Effector CD8-positive, alpha-beta T cell (primary cell): ENCODE measurements around the gene TMEM44.
"Not testable (repeated sequence)": the region's sequence is repeated elsewhere in the genome, so short reads cannot be mapped to it uniquely, and the experiment has no call there.

Experiments
- DNase-seq: peaks from one replicate; lab custom pipeline; 2025; lab: John Stamatoyannopoulos, UW

Gene TMEM44

DNA sequence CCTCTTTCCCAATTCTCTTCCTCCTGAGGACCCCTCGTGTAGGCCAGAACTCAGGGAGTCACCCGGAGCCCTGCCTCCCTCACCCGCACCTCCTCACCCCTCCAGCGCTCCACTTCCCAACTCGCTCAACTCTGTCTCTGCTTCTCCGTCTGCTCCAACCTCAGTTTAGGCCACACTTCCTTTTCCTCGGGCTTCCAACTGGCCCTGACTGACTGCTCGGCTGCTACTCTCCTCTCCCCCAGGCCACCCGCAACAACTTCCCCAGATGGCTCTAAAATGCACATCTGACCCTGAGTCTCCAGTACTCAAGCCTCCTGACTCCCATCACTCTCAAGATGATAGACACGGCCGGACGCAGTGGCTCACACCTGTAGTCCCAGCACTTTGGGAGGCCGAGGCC lies 23.6 kb downstream of the TMEM44 start:
- DNase-seq, result no peak

DNA sequence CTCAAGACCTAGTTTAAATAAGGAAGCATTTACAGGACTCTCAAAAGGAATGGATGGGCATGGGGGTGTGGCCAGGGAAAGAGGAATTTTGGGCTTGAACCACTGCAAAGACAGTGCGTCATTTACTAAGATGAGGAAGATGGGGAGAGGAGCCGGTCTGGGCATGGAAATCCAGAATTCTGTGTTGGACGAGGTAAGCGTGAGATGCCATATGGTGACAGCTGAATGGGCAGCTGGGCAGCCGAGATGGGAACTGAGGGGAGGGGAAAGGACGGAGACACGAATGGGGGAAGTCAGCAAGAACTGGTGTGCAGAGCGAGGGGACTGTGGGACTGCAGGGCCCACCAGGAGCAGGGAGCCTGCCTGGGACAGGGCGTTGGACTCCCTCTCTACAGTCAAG lies 24.2 kb downstream of the TMEM44 start:
- no peak for DNase-seq

- no peak for DNase-seq
These were observed 25.4 kb downstream of the TMEM44 start for GRCh38 chr3:194607592-194608389.

DNA sequence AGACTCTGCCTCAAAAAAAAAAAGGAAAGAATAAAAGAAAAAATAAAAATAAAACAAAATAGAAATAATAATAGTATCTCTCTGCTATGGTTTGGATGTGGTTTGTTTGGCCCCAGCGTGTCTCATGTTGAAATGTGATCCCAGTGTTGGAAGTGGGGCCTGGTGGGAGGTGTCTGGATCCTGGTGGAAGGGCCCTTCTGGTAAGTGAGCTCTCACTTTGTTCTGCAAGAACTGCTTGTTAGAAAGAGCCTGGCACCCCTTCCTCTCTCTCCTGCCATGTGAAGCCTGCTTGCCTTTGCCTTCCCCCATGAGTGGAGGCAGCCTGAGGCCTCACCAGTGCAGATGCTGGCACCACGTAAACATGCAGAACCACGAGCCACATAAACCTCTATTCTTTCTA lies 26.3 kb downstream of the TMEM44 start:
- DNase-seq, result no peak

GRCh38 chr3:194606163-194606562 lies 27.1 kb downstream of the TMEM44 start:
- DNase-seq, result no peak

- DNase-seq, result not testable (repeated sequence)
These were observed 27.9 kb downstream of the TMEM44 start for GRCh38 chr3:194605314-194605713.

DNA sequence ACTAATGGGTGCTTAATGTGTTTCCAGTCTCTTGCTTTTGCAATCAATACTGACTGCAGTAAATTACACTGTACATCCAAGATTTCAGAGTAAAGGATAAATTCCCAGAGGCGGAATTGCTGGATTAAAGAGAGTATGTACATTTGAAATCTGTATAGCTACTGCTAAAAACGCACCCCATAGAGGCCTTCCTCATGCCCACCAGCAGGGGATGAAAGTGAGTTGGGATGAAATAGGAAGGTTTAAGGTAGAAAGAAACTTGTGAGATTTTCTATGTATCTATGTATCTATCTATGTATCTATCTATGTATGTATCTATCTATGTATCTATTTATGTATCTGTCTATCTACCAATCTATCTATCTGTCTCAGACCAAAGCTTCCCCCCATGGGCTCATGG lies 28.4 kb downstream of the TMEM44 start:
- DNase-seq, result no peak

DNA sequence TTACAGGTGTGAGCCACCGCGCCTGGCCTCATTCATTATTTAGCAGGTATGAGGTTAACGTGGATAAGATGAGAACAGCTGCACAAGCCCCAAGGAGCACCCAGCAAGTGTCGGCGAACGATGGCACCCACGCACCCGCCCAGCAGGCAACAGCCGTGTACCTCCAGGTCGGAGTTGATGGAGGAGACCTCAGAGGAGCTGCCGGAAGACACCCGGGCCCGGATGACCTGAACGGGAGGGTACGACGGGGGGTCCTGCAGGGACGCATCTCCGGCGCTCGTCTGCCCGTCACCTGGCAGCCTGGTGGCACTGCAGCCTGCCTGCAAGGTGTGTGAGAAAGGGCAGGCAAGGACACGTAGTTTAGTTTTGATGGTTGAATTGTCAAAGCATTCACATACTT lies 29.1 kb downstream of the TMEM44 start:
- DNase-seq, result no peak

GRCh38 chr3:194602669-194603171 lies 30.5 kb downstream of the TMEM44 start:
- DNase-seq, result no peak

DNA sequence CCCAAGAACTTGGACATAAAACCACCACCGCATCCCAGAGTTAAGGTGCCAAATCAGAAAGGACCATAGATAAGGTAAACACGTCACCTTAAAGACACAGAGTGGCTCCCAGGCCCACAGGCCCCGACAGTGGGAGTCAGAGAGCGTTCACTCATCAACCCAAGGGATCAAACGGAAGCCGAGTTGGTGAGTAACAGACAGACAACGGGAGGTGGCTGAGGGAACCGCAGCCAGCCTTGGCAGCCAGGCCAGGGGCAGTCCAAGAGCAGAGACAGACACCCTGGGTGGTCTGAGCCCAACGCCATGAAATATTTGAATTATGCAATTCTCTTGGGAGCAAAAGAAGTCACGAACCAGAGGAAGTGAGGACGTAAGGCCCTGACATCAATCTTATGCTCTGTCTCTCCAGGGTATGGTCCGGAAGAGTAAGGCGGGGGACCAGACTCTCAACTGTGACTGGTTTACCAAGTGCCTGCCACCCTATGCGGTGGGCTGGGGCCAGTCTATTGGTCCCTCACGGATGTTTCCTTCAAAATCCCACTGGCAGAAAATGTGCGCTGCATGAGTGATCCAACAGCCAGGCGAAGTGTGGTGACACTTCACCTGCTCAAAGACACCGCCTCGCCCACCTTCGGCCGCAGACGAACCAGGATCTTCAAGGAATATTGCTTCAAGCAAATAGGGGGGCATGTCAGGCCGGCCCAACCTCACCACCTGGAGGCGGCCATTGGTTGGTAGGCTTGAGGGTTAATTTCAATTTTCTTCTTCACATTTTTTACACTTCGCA lies 34.3 kb downstream of the TMEM44 start:
- DNase-seq, result no peak

- no peak for DNase-seq
These were observed 36.3 kb downstream of the TMEM44 start for GRCh38 chr3:194596906-194597305.

DNA sequence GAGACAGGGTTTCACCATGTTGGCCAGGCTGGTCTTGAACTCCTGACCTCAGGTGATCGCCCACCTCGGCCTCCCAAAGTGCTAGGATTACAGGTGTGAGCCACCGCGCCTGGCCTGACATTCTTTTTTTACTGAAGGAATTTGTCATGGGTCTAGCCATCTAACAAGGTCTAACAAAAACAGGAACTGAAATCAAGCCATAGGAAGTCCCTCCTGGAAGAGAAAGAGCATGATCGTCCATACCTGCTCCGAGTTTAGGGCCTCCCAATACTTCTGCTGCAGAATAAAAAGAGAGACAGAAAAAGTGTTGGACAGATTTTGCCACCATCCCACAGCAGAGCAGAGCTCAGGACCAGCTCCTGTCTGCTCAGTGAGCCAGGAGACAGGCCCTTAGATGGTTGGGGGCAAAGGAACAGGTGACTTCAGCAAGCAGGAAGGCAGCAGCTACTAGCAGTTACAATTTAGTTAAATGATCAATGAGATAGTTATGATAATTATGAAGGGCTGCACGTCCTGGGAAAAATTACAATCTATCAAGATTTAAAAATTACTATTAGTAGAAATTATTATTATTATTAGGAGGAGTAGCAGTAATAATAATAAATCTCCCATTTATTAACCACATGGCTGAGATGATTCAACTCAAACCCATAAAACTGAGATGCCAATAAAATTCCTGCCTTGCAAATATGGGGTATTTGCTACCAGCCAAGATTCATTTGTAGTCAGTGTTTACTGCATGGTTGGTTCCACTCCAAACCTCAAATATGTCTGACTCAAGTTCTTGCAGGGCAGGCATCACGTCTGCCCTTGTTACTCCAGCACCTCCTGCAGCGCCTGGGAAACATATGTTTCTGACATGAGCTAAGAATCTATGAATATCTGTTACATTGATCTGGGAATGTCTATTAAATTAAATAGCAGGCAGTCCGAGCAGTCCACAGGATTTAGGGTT lies 40.1 kb downstream of the TMEM44 start:
- DNase-seq, result no peak

DNA sequence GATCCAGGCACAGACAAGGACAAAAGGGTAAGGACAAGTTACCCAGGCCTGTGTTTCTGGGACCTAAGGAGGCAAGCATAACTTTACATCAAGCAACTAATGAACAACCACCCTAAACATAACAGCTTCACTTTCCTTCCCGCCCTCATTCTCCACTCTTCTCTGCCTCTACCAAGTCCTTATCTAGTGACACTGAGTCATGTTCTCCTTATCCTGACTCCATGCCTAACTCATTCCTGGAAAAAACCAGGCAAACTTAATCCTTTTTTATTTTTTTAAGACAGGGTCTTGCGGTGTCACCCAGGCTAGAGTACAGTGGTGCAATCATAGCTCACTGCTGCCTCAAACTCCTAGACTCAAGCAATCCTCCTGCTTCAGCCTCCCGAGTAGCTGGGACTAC lies 44.5 kb downstream of the TMEM44 start:
- no peak for DNase-seq

GRCh38 chr3:194588236-194588635 lies 45.0 kb downstream of the TMEM44 start:
- no peak for DNase-seq

- DNase-seq, result no peak
These were observed 45.7 kb downstream of the TMEM44 start for GRCh38 chr3:194587438-194587931.

- no peak for DNase-seq
These were observed 46.4 kb downstream of the TMEM44 start for GRCh38 chr3:194586836-194587235.

DNA sequence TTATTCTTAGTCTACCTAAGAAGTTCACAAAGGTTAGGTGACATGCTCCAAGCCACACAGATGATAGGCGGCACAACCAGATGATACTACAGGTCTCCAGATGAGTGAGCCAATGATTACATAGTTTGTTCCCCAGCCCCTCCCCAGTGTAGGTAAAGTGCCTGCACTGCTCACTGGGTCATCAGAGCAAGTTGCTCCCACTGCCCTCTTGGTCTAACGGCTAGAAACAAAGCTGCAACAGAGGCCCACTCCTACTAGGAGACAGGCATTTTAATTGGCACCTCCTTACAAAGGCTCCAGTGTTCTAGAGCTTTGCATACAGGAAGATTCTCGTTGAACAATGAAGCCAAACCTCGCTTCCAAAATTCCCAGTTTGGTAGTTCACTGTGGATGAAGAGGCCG lies 47.3 kb downstream of the TMEM44 start:
- DNase-seq, result no peak

DNA sequence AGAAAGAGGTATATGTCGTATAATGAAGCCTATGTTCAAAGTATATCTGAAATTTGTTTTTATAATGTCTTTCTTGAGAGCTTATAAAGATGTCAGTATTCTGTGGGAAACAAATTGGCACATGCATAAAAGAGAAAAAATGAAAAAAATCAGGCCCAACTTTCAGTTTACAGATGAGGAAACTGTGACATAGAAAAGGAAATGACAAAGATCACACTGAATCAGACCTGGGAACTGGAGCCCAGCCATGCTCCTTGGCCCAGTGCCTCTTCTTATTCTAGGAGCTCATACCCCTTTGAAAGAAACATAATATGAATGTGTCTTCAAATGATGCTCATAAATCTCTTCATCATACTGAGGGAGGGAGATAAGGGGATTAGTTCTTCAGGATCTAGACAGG lies 48.4 kb downstream of the TMEM44 start:
- DNase-seq, result no peak

GRCh38 chr3:194584320-194584776 lies 48.9 kb downstream of the TMEM44 start:
- no peak for DNase-seq

DNA sequence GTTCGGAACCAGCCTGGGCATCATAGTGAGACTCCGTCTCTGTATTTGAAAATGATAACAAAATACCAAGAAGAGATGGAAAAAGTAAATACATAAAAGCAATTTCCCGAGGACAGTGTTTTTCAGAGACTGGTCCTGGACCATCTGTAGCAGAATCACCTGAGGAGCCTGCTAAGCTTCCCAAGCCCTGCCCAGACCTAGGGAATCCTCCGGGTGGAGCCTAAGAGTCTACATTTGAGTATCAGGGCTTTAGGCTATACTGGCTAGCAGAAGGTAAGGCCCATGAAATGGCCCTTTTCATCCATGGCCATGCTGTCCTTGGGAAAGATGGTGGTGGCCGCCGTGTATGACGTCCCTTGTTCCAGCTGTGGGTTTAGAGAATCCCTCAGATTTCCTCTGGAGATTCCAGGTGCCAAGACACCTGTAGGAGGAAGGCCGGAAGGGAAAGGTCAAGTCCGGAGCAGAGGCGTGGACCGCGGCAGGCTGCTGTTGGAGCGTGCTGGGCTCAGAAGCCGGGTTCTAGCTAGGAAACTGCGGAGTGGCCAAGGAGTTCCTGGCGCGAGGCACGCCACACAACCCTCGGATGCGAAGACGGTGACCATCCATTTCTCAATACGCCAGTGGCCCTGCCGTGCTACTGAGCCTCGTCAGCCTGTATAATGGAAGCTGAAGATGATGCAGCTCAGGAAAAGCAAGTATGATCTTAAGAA lies 50.9 kb downstream of the TMEM44 start:
- no peak for DNase-seq

- DNase-seq, result no peak
These were observed 54.1 kb downstream of the TMEM44 start for GRCh38 chr3:194579091-194579606.
